ENCODE measurements around the gene SLC66A2.
"Not testable (repeated sequence)": the region's sequence is repeated elsewhere in the genome, so short reads cannot be mapped to it uniquely, and the experiment has no call there.

Gene SLC66A2

GRCh38 chr18:79951545-79952455 is at the start of gene SLC66A2:
Gene SLC66A2, minus strand, starts transcription at chr18:79951653. Its CDS starts 727 bp downstream, at chr18:79950926.
- peak; percentile 80 to 96 for DNase-seq (ENCODE audit: extremely low read depth in 1 of 2, low read depth in 1 of 2)

- DNase-seq (ENCODE audit: extremely low read depth in 1 of 2, low read depth in 1 of 2), result no peak
Measured at GRCh38 chr18:80000877-80001276, 49.4 kb upstream of the SLC66A2 start.

- DNase-seq (ENCODE audit: extremely low read depth in 1 of 2, low read depth in 1 of 2), result not testable (repeated sequence)
Measured at GRCh38 chr18:79999701-80000100, 48.2 kb upstream of the SLC66A2 start.

- DNase-seq (ENCODE audit: extremely low read depth in 1 of 2, low read depth in 1 of 2), result no peak
Measured at GRCh38 chr18:79991494-79991893, 40.0 kb upstream of the SLC66A2 start.

DNA sequence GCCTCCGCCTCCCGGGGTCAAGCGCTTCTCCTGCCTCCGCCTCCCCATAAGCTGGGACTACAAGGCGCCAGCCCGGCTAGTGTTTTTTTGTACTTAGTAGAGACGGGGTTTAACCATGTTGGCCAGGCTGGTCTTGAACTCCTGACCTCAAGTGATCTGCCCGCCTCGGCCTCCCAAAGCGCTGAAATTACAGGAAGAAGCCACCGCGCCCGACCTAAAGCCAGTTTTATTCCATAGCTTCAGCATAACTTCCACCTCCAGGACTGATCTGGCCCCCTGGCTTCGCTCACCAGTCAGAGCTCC is 37.7 kb upstream of the SLC66A2 start:
- no peak for DNase-seq (ENCODE audit: extremely low read depth in 1 of 2, low read depth in 1 of 2)

DNA sequence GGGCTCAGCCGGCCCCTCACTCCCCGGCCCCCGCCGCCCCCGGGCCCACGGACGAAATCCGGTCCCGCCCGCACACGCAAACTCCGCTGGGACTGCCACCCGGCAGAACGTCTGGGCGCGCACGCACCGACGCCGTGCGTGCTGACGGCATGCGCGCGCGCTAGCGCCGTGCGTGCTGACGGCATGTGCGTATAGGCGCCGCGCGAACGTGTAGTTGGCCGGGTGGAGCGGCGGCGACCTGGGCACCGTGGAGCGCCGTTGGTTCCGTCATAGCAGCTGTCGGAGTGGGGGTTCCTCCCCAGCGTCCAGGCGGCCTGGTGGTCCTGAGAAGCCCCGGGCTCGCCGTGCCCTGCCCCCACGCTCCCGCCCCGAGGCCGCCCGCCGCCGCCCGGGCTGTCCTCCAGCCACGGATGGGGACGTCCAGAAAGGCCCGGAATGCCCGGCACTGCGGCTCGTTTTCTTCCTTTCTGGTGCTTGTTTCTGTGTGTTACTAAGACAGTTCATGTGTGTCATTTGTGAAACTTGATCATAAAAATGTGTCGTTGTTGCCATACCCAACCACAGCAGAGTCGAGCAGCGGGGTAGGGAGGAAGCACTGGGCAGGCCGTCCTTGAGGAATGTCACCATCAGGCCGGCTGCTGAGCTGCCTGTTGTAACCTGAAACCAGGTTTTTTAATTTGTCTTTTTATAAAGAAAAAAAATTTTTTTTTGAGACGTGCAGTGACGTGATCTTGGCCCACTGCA is 37.2 kb upstream of the SLC66A2 start, which contains the start of gene TXNL4A:
TSS of gene TXNL4A (minus strand) at position 113 of the 744 bp plus-strand sequence. CDS start 171 bp downstream, outside the sequence.
- DNase-seq (ENCODE audit: extremely low read depth in 1 of 2, low read depth in 1 of 2), result peak; percentile 43 to 71

GRCh38 chr18:79988071-79988450 is 36.6 kb upstream of the SLC66A2 start:
- DNase-seq (ENCODE audit: extremely low read depth in 1 of 2, low read depth in 1 of 2), result peak in 1 of 2 donors; percentile 45

DNA sequence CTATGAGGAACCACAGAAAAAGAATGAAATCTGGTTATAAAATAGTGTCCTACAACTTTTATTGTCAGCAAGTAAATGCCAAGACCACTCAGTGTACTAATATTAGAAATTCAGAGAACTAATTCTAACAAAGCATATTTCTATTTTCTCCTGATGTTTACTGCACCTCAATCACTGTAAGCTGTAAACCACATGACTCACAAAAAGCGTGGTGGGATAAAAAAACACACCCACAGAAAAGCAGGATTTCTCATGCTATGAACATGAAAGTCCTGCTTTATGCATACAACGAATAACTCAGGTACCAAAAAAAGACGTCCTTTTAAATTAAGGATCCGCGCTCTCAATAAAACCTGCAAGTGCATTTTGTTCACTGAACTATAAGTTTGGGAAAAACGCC is 36.1 kb upstream of the SLC66A2 start:
- DNase-seq (ENCODE audit: extremely low read depth in 1 of 2, low read depth in 1 of 2), result no peak

GRCh38 chr18:79986726-79987125 is 35.3 kb upstream of the SLC66A2 start:
- no peak for DNase-seq (ENCODE audit: extremely low read depth in 1 of 2, low read depth in 1 of 2)

DNA sequence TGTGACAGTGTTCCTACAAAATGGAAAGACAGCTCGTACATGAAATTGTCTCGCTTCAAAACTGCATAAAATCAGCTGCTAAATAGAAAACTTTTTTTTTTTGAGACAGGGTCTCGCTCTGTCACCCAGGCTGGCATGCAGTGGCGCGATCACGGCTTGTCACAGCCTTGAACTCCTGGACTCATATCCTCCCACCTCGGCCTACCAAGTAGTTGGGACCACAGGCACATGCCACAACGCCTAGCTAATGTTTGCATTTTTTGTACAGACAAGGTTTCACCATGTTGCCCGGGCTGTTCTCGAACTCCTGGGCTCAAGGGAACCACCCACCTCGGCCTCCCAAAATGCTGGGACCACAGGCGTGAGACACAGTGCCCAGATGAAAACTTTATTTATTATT is 33.7 kb upstream of the SLC66A2 start:
- no peak for DNase-seq (ENCODE audit: extremely low read depth in 1 of 2, low read depth in 1 of 2)

DNA sequence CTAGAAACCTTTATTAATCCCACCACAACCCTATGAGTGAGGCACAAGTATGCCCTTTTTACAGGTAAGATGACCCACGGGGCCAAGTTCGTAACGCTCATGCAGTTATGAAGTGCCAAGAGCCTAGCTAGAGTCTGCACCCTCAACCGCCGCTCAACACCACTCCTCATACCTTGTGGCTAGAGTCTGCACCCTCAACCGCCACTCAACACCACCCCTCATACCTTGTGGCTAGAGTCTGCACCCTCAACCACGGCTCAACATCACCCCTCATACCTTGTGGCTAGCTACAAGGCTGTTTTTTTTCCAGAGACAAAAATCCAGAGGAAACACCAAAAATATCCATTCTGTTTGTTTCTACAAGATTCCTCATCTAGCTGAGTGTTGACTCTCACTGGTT is 32.3 kb upstream of the SLC66A2 start:
- no peak for DNase-seq (ENCODE audit: extremely low read depth in 1 of 2, low read depth in 1 of 2)

DNA sequence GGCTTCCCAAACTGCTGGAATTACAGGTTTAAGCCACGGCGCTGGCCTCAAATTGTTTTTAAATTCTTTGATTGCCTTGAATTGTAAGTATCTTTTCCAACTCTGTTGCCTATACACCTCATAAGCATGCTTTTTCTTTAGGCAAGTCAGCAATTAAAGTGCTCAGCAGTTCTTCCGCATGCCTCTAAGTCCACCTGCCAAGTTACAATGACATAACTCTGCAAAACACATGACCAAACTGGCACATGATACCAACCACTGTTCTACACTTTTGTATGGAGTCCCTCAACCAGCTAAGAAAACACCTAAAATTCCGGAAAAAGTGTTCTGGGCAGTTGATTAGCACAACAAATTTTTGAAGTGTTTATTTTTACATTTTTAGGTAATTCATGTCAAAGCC is 31.8 kb upstream of the SLC66A2 start:
- DNase-seq (ENCODE audit: extremely low read depth in 1 of 2, low read depth in 1 of 2), result no peak

DNA sequence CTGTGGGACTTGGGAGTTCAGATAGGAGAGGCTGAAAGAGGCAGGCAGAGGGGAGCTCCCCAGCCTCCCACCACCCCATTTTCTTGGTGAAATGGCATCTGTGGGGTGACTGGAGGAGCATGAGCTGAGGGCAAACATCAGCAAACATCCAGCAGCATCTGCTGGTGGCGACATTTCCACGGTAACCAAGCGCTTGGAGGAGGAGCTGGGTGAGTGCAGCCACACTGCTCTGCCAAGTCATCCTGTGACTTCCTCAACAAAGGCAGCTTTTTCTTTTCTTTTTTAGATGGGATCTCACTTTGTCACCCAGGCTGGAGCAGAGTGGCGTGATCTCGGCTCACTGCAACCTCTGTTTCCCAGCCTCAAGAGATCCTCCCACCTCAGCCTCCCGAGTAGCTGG is 31.3 kb upstream of the SLC66A2 start:
- no peak for DNase-seq (ENCODE audit: extremely low read depth in 1 of 2, low read depth in 1 of 2)

GRCh38 chr18:79980585-79980984 is 29.1 kb upstream of the SLC66A2 start:
- DNase-seq (ENCODE audit: extremely low read depth in 1 of 2, low read depth in 1 of 2), result no peak

DNA sequence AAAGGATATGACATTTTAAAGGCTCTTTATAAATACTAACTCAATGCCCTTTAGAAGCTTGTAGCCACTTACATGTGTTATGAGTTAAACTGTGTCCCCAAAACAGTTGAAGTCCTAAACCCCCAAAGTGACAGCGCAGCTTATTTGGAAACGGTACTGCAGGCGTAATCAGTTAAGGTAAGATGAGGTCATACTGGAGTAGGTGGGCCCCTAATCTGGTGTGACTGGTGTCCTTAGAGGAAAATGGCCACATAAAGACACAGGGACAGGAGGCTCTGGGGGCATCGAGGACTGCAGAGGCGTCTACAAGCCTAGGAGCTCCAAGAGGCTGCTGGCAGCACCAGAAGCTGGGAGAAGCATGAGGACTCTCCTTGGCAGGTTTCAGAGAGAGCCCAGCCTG is 28.4 kb upstream of the SLC66A2 start:
- no peak for DNase-seq (ENCODE audit: extremely low read depth in 1 of 2, low read depth in 1 of 2)

DNA sequence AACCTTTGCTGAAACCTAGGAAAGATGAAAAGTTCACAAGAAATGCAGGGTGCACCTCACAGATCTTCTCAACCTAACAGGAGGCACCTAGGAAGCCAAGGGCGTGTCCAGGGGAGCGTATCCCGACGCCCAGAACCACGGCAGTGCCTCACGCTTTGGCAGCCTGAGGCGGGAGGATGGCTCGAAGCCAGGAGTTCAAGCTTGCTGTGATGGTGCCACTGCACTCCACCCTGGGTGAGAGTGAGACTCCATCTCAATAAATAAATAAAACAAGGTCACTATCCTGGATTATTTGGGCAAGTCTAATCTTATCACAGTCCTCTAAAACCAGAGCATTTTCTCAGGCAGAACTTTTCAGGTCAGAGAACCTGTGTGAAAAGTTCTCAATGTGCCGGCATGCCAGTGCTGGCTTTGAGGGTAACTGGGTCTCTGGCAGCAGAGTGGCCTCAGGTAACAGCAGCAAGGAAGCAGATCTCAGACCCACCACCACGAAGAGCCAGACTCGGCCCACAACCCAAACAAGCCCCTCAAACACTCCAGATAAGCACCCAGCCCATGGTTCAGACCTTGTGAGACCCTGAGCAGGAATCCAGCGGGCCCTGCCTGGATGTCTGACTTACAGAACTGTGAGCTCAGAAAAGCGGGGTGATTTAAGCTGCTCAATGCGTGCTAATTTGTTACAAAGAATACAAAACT is 24.7 kb upstream of the SLC66A2 start:
- DNase-seq (ENCODE audit: extremely low read depth in 1 of 2, low read depth in 1 of 2), result no peak

DNA sequence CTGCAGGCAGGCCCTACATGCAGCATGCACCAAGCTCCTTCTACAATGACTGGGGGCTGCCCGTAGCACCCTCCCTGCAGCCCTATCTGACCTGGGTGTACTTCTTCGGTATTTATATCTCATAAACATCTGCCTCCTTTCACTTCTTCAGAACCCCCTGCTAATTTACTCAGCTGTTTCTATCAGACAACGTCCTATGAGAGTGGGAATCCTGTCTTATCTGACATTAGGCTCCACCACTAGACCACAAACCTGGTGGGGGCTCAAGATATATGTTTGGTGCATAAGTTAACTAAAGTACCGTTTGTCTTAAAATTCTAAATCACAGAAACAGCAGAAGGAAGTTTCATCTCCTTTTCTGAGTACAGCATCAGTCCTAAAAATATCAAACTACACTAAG is 23.6 kb upstream of the SLC66A2 start:
- DNase-seq (ENCODE audit: extremely low read depth in 1 of 2, low read depth in 1 of 2), result no peak

DNA sequence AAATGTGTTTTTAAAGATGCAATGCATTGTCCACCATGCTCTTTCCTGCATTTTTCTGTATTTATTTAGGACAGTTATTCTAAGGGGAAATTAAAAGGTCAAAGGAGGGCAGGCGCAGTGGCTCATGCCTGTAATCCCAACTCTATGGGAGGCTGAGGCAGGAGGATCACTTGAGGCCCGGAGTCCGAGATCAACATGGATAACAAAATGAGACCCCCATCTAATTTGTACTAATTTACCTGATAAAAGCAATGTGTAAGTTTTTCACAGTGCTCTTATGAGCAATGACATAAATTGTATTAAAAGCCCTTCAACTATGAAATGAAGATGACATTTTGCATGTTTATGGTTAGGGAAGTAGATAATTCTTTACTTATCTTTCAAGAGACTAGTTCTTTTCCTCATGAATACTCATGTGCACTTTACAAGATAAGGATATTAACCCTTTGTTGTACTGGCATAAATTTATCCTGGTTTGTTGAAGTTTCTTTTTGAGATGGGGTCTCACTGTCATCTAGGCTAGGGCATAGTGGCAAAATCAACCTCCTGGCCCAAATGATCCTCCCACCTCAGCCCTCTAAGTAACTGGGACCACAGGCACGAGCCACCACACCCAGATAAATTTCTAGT is 22.7 kb upstream of the SLC66A2 start:
- DNase-seq (ENCODE audit: extremely low read depth in 1 of 2, low read depth in 1 of 2), result no peak

DNA sequence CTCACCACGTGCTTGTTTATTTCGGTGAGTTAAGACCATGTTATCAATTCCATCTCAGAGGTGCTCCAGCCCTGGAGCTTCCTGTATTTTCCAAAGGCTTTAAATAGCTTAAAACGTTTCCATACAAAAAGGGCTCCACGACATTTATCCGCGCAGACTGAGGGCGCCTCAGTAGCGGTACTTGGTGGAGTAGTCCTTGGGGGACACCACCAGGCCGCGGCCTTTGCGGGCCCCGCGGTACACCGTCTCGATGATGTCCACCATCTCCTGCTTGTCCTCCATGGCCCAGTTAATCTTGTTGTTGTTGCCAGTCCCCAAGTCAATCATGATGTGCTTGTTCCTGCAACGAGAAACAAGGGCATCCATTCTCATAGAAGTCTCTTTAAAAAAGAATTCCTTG is 22.1 kb upstream of the SLC66A2 start:
- no peak for DNase-seq (ENCODE audit: extremely low read depth in 1 of 2, low read depth in 1 of 2)

DNA sequence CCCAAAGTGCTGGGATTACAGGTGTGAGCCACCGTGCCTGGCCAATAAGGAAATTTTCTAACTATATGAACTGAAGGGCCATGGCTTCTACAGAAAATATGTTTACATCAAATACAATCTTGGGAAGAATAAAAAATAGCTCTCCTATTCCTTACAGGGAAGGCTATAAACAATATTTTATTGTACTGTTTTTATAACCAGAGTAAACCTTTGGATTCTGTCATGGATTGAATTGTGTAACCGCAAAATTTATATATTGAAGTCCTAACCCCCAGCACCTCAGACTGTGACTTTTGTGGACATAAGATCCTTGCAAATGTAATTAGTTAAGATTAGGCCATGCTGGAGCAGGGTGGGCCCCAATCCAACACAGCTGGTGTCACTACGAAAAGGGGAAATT is 21.3 kb upstream of the SLC66A2 start:
- no peak for DNase-seq (ENCODE audit: extremely low read depth in 1 of 2, low read depth in 1 of 2)

DNA sequence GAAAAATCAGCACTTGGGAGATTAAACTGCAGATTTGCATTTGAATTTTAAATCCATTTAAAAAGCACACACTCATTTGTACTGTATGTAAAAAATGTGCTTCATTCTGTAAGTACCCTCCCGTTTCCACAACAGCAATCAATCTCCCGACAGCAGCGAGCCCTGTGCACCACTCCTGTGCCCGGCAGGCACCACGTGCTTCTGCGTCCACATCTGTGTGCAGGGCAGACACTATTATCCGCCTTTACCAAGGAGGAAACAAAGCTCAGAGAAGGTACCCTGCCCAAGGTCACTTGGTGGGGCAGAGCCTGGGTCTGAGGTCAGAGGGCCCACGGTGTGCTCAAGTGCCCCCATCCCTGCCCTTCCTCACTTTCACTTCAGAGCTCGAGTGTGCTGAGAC is 20.5 kb upstream of the SLC66A2 start:
- DNase-seq (ENCODE audit: extremely low read depth in 1 of 2, low read depth in 1 of 2), result no peak
